H1 (cell line): ENCODE data around the gene EXT2. TPM values are rescaled to one million over a fixed set of nuclear protein-coding genes. Genes with fewer than 3 reads are reported as not detected.

ENCODE experiments used
- CTCF ChIA-PET: fragments of 300-600 bp; sonication (Branson Sonifier 250); formaldehyde crosslinking; loops from one replicate; lab custom pipeline; 2021; ENCODE audit not compliant: partially characterized antibody; lab: Charles Lee
- POLR2A ChIA-PET: fragments of 300-600 bp; sonication (Branson Sonifier 250); formaldehyde crosslinking; loops from one replicate; lab custom pipeline; 2021; ENCODE audit warnings: inconsistent platforms; ENCODE audit not compliant: partially characterized antibody; lab: Charles Lee
- DNase-seq, 2 experiments: peaks; one replicate each; pipeline versions ENCODE4 v3.0.0 to v3.0.0-alpha.2; 2010 to 2022; ENCODE audit warnings: low spot score in 2 of 2, low read depth in 1 of 2, mixed read lengths in 1 of 2
- FAIRE-seq: peaks from 2 replicates; lab custom pipeline; 2011; peaks lifted over from hg19 to GRCh38; lab: Jason Lieb, UNC
- H2AFZ ChIP-seq: 2 replicates; pipeline ENCODE4 v1.8.1; 2012; ENCODE audit warnings: low read length, inconsistent platforms
- H2AK5ac ChIP-seq: 2 replicates; pipeline ENCODE4 v1.6.1; 2013; ENCODE audit warnings: low read depth, low read length
- H2BK120ac ChIP-seq: replicated peaks from 2 replicates; pipeline ENCODE3; 2013; ENCODE audit warnings: low read depth, low read length, inconsistent platforms
- H2BK12ac ChIP-seq: 2 replicates; pipeline ENCODE4 v1.6.1; 2013; ENCODE audit warnings: low read depth, low read length
- H2BK15ac ChIP-seq: 2 replicates; pipeline ENCODE4 v1.6.1; 2013; ENCODE audit warnings: low read length
- H2BK20ac ChIP-seq: 2 replicates; pipeline ENCODE4 v1.6.1; 2013; ENCODE audit warnings: low read length
- H2BK5ac ChIP-seq: 2 replicates; pipeline ENCODE4 v1.6.1; 2013; ENCODE audit warnings: low read depth, low read length
- H3K14ac ChIP-seq: 2 replicates; pipeline ENCODE4 v1.6.1; 2013; ENCODE audit warnings: inconsistent platforms; ENCODE audit not compliant: insufficient read length
- H3K18ac ChIP-seq: 2 replicates; pipeline ENCODE4 v1.6.1; 2013; ENCODE audit warnings: low read length; ENCODE audit errors: extremely low read depth
- H3K23ac ChIP-seq: 2 replicates; pipeline ENCODE4 v1.6.1; 2013; ENCODE audit warnings: inconsistent platforms; ENCODE audit not compliant: insufficient read length
- H3K23me2 ChIP-seq: 2 replicates; pipeline ENCODE4 v1.6.1; 2013; ENCODE audit warnings: low read depth, low read length
- H3K27ac ChIP-seq: 2 replicates; pipeline ENCODE4 v1.6.1; 2011; ENCODE audit warnings: low read depth, low read length, inconsistent platforms
- H3K27me3 ChIP-seq, 4 experiments: replicated peaks in 1 of 4; 1 replicate in 1 of 4; 2 replicates in 3 of 4; pipeline versions ENCODE4 v1.6.1 to v1.8.1; 2011 to 2013; ENCODE audit warnings: low read length in 3 of 4, mild to moderate bottlenecking in 3 of 4, inconsistent platforms in 2 of 4, mixed read lengths in 2 of 4, moderate library complexity in 1 of 4; ENCODE audit not compliant: control insufficient read depth in 3 of 4, insufficient read depth in 3 of 4; ENCODE audit errors: extremely low read depth in 1 of 4
- H3K36me3 ChIP-seq, 4 experiments: 2 replicates each; pipeline versions ENCODE4 v1.6.1 to v1.8.1; 2011 to 2013; ENCODE audit warnings: mild to moderate bottlenecking in 4 of 4, low read length in 3 of 4, moderate library complexity in 2 of 4, control low read depth in 1 of 4, inconsistent platforms in 1 of 4; ENCODE audit not compliant: insufficient read depth in 4 of 4, control insufficient read depth in 2 of 4
- H3K4ac ChIP-seq: replicated peaks from 2 replicates; pipeline ENCODE3; 2013; ENCODE audit warnings: low read length, low read depth, mixed read lengths, inconsistent platforms; ENCODE audit not compliant: insufficient read length
- H3K4me1 ChIP-seq, 4 experiments: replicated peaks in 1 of 4; 1 replicate in 1 of 4; 2 replicates in 3 of 4; pipeline versions ENCODE4 v1.6.1 to v1.8.1; 2011 to 2013; ENCODE audit warnings: low read length in 3 of 4, inconsistent platforms in 2 of 4, mixed read lengths in 1 of 4; ENCODE audit not compliant: insufficient read depth in 4 of 4, control insufficient read depth in 3 of 4
- H3K4me2 ChIP-seq, 2 experiments: 2 replicates each; pipeline versions ENCODE4 v1.6.1 to v1.8.1; 2011 to 2013; ENCODE audit warnings: low read depth in 2 of 2, low read length in 2 of 2, control low read depth in 1 of 2, inconsistent platforms in 1 of 2, mild to moderate bottlenecking in 1 of 2; ENCODE audit not compliant: insufficient read depth in 1 of 2
- H3K4me3 ChIP-seq, 4 experiments: fragments of 200-600, 300-600 bp in 1 of 4; sonication (generic), shearing (Covaris generic), sonication (Bioruptor Twin) in 1 of 4; 2 replicates each; pipeline versions ENCODE4 v1.5.1 to v1.8.1; 2011 to 2016; ENCODE audit warnings: low read length in 4 of 4, low read depth in 3 of 4, control low read depth in 2 of 4, inconsistent platforms in 2 of 4, mild to moderate bottlenecking in 2 of 4, mixed read lengths in 1 of 4, moderate library complexity in 1 of 4; ENCODE audit not compliant: insufficient read depth in 2 of 4; ENCODE audit errors: extremely low read depth in 1 of 4
- H3K56ac ChIP-seq: replicated peaks from 2 replicates; pipeline ENCODE3; 2013; ENCODE audit warnings: low read depth, mild to moderate bottlenecking, mixed read lengths, low read length, inconsistent platforms; ENCODE audit not compliant: insufficient read length
- H3K79me1 ChIP-seq: 2 replicates; pipeline ENCODE4 v1.6.1; 2013; ENCODE audit warnings: low read depth, low read length, control low read depth
- H3K79me2 ChIP-seq, 2 experiments: 2 replicates each; pipeline versions ENCODE4 v1.6.1 to v1.8.1; 2012 to 2013; ENCODE audit warnings: low read length in 2 of 2, mild to moderate bottlenecking in 2 of 2, inconsistent platforms in 1 of 2; ENCODE audit not compliant: insufficient read depth in 2 of 2, control insufficient read depth in 1 of 2
- H3K9ac ChIP-seq, 4 experiments: replicated peaks in 1 of 4; 1 replicate in 1 of 4; 2 replicates in 3 of 4; pipeline versions ENCODE4 v1.6.1 to v1.8.1; 2011 to 2013; ENCODE audit warnings: low read depth in 3 of 4, low read length in 3 of 4, control low read depth in 2 of 4, mild to moderate bottlenecking in 2 of 4, moderate library complexity in 2 of 4, inconsistent platforms in 1 of 4; ENCODE audit errors: extremely low read depth in 1 of 4
- H3K9me3 ChIP-seq, 2 experiments: 2 replicates each; pipeline versions ENCODE4 v1.6.1 to v1.8.1; 2012 to 2013; ENCODE audit warnings: mild to moderate bottlenecking in 2 of 2, moderate library complexity in 2 of 2, control low read depth in 1 of 2, inconsistent platforms in 1 of 2, low read depth in 1 of 2, low read length in 1 of 2, mixed read lengths in 1 of 2; ENCODE audit not compliant: insufficient read depth in 2 of 2
- H4K20me1 ChIP-seq, 2 experiments: replicated peaks in 1 of 2; 2 replicates each; pipeline versions ENCODE3 to v1.8.1; 2011 to 2013; ENCODE audit warnings: inconsistent platforms in 2 of 2, low read length in 2 of 2, mild to moderate bottlenecking in 1 of 2; ENCODE audit not compliant: insufficient read depth in 2 of 2, control insufficient read depth in 1 of 2
- H4K5ac ChIP-seq: 2 replicates; pipeline ENCODE4 v1.6.1; 2013; ENCODE audit warnings: low read length, low read depth, mixed read lengths, inconsistent platforms; ENCODE audit not compliant: insufficient read length
- H4K8ac ChIP-seq: 2 replicates; pipeline ENCODE4 v1.8.0; 2013; ENCODE audit warnings: mild to moderate bottlenecking, moderate library complexity, low read length, inconsistent platforms; ENCODE audit not compliant: insufficient read depth; ENCODE audit errors: extremely low read depth
- H4K91ac ChIP-seq: replicated peaks from 2 replicates; pipeline ENCODE3; 2013; ENCODE audit warnings: low read length, mixed read lengths, inconsistent platforms; ENCODE audit not compliant: insufficient read length
- ATF3 ChIP-seq: IDR thresholded peaks from 2 replicates; pipeline ENCODE4 v1.6.1; 2011; ENCODE audit warnings: low read depth, mild to moderate bottlenecking, low read length; ENCODE audit not compliant: insufficient read depth
- CBX8 ChIP-seq: fragments of 300-800, 300-1000 bp; sonication (generic); IDR thresholded peaks from 2 replicates; pipeline ENCODE4 v1.7.1; 2016; ENCODE audit warnings: low read depth, low read length, borderline replicate concordance
- CTBP2 ChIP-seq: IDR thresholded peaks from 2 replicates; pipeline ENCODE4 v1.7.0; 2011; ENCODE audit warnings: borderline replicate concordance, mild to moderate bottlenecking, moderate library complexity, mixed read lengths, low read length; ENCODE audit not compliant: insufficient read depth, insufficient read length
- KDM5A ChIP-seq: fragments of 200-600 bp; IDR thresholded peaks from 2 replicates; pipeline ENCODE4 v1.7.1; 2012; ENCODE audit warnings: mild to moderate bottlenecking, low read length, inconsistent platforms, mixed read lengths
- SIN3A ChIP-seq, 2 experiments: IDR thresholded peaks in 1 of 2; conservative IDR thresholded peaks in 1 of 2; 2 replicates each; pipeline ENCODE4 v1.6.1; 2011 to 2012; ENCODE audit warnings: low read length in 2 of 2, improper control_type of control experiment in 1 of 2, low read depth in 1 of 2, mild to moderate bottlenecking in 1 of 2
- TAF7 ChIP-seq: optimal IDR thresholded peaks from 2 replicates; pipeline ENCODE3; 2011; ENCODE audit warnings: low read depth, mild to moderate bottlenecking, inconsistent platforms, low read length, moderate library complexity, borderline replicate concordance
- TCF12 ChIP-seq: IDR thresholded peaks from 2 replicates; pipeline ENCODE4 v1.6.1; 2011; ENCODE audit warnings: low read depth, mild to moderate bottlenecking, low read length
- TEAD4 ChIP-seq: IDR thresholded peaks from 2 replicates; pipeline ENCODE4 v1.6.1; 2012; ENCODE audit warnings: low read depth, low read length, inconsistent platforms, mixed read lengths
- WGBS, 2 experiments: shearing (Covaris generic) in 1 of 2; methylation state at CpG; one replicate each; pipeline versions ENCODE4 v1.1.6 to v1.1.7; 2013 to 2015; ENCODE audit warnings: low lambda C conversion rate in 2 of 2, mixed read lengths in 2 of 2, inconsistent platforms in 1 of 2, low coverage in 1 of 2, missing lambda C conversion rate in 1 of 2; ENCODE audit not compliant: insufficient replicate concordance in 2 of 2, insufficient coverage in 1 of 2, insufficient read length in 1 of 2; ENCODE audit errors: extremely low coverage in 1 of 2, missing lambda C conversion rate in 1 of 2; 5-methylcytosine and 5-hydroxymethylcytosine counted together
- polyA plus RNA-seq, 7 experiments: library from polyadenylated mRNA; depleted of rRNA in 3 of 7; stranded (reverse) in 5 of 7; unstranded in 2 of 7; fragments of >200 nt in 5 of 7; fragments of 200-250 nt in 2 of 7; gene quantifications; 1 replicate in 5 of 7; 2 replicates in 1 of 7; 4 replicates in 1 of 7; pipeline versions ENCODE4 v1.2.1 to v1.2.3, GENCODE V29; 2011 to 2013; ENCODE audit warnings: missing spikeins in 2 of 7, mixed read lengths in 2 of 7
- total RNA-seq: library from RNA; stranded (reverse); fragmentation: NEBNext Ultra II Directional; extraction: Animal tissue kit (Norgen Biotek cat#: 25700); gene quantifications from 2 replicates; pipeline ENCODE4 v1.2.1, GENCODE V29; 2021
- TF ChIP-seq, protein P1 (sequence below): IDR thresholded peaks from 2 replicates; pipeline ENCODE4 v1.6.1; 2012; ENCODE audit warnings: inconsistent platforms
- TF ChIP-seq, protein P2 (sequence below): IDR thresholded peaks from 2 replicates; pipeline ENCODE4 v1.6.1; 2012; ENCODE audit warnings: low read length, inconsistent platforms

EXT2 gene
- total and polyA plus RNA-seq, 2 of the 8 experiments (the other 6 are each of a cell fraction or from before 2014, with no cell fraction given): 29.8 to 42.8 TPM

DNA sequence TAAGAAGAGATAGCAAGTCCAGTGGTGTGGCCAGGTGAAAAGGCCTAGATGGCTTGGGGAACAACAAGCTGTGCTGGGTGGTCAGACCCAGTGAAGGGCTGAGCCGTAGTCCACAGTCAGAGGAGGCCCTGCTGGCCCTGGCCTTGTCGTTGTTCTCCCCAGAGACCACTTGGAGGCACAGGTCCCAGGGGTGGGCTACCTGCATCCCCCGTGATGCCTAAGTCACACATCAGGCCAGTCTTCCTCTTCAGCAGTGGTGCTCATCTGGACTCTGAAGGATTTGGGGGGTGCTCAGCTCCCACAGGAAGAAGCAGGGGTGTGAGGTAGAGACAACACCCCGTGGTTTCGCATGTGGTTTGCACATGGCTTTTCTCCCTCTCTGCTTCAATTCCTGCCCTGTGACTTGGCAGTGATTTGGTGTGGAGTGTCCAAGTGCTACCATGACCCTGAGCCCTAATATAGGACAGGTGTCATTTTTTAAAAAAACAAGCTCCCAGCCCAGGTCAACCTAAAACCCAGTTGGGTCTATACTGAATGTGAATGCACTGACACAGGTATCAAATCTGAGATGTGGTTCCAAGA is 163.5 kb downstream of the EXT2 start:
- no peak for DNase-seq
- Histone ChIP-seq H3K4me3 (no peak overlapping the region), H3K14ac (no peak overlapping the region), H3K23ac (no peak overlapping the region), H3K9ac (no peak overlapping the region), H4K20me1 (no peaks in the 10 kb centered on the region), H2BK12ac (no peak overlapping the region), H2BK120ac (no peak overlapping the region), H3K27me3 (no peaks in the 10 kb centered on the region), H3K4ac (no peak overlapping the region), H3K18ac (no peak overlapping the region), H4K8ac (peak overlapping the region; percentile 26; the same call in 1 of the 2 replicates), H3K79me1 (no peaks in the 10 kb centered on the region), H4K5ac (no peak overlapping the region), H3K27ac (no peak overlapping the region), H3K4me2 (no peak overlapping the region), H4K91ac (no peak overlapping the region), H3K79me2 (no peaks in the 10 kb centered on the region), H3K56ac (no peak overlapping the region), H2BK5ac (no peak overlapping the region), H3K4me1 (no peaks in the 10 kb centered on the region; a peak in 1 of 7 replicates), H3K36me3 (no peaks in the 10 kb centered on the region), H2AFZ (no peak overlapping the region), H2BK15ac (no peak overlapping the region), H3K9me3 (no peaks in the 10 kb centered on the region), H2BK20ac (no peak overlapping the region), H2AK5ac (no peak overlapping the region), H3K23me2 (no peaks in the 10 kb centered on the region; the same call in 1 of the 2 replicates)
- ChIA-PET POLR2A (interaction anchor here (1.0 to 1.7 kb wide), 3 partner anchors 11 to 80 kb away, joined by 3 to 4 read pairs (median 3); no protein-coding TSS in a partner anchor), CTCF (interaction anchor here (0.9 to 3.2 kb wide), 10 partner anchors 9 to 265 kb away, joined by 3 to 25 read pairs (median 5); no protein-coding TSS in a partner anchor)
- no peak for FAIRE-seq
- 92% methylated on average over 5 of the region's 5 CpGs; no CpG with 5 or more reads in 1 of the 2 experiments for WGBS, 2 experiments
- TF ChIP-seq, protein P1, sequence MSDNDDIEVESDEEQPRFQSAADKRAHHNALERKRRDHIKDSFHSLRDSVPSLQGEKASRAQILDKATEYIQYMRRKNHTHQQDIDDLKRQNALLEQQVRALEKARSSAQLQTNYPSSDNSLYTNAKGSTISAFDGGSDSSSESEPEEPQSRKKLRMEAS: no peak
- no peak for TF ChIP-seq CBX8
- no peak for TF ChIP-seq TEAD4
- TF ChIP-seq TCF12: no peak
- TF ChIP-seq KDM5A: no peak
- TF ChIP-seq, protein P2, sequence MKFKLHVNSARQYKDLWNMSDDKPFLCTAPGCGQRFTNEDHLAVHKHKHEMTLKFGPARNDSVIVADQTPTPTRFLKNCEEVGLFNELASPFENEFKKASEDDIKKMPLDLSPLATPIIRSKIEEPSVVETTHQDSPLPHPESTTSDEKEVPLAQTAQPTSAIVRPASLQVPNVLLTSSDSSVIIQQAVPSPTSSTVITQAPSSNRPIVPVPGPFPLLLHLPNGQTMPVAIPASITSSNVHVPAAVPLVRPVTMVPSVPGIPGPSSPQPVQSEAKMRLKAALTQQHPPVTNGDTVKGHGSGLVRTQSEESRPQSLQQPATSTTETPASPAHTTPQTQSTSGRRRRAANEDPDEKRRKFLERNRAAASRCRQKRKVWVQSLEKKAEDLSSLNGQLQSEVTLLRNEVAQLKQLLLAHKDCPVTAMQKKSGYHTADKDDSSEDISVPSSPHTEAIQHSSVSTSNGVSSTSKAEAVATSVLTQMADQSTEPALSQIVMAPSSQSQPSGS: no peak
- no peak for TF ChIP-seq SIN3A (conservative IDR thresholded peaks at IDR 0.05 in 1 of 2, IDR thresholded peaks at IDR 0.05 in 1 of 2; ENCODE audit: low read depth in 1 of 2, low read length in 2 of 2)
- no peak for TF ChIP-seq ATF3
- no peak for TF ChIP-seq CTBP2
- no peak for TF ChIP-seq TAF7
